NCI-H524 (cell line): ENCODE measurements around the gene TOMM34.
A peak's percentile ranks its signal among the peaks of the same experiment; 100 is the strongest.

Experiments used
- DNase-seq, 2 experiments: peaks; one replicate each; lab custom pipeline; 2025; lab: John Stamatoyannopoulos, UW

The TOMM34 gene

DNA sequence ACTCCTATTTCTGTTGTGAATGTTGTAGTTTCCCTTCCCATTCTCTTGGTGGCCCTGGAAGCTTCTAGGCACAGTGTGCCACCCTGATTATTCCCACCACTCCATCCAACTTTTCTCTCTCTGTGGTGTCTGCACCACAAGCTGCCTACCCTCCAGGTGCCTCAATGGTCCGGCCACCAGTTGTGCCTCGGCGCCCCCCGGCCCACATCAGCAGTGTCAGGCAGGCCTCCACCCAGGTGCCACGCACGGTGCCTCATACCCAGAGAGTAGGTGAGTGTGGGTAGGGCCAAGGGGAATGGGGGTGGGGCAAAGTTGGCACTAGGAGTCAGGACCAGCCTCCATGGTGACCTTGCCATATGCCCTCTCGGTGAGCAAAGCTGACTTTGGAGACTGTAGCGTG lies 27.3 kb downstream of the TOMM34 start:
- DNase-seq: no peak

- DNase-seq: no peak
Measured at GRCh38 chr20:44931911-44932310, 28.3 kb downstream of the TOMM34 start.

GRCh38 chr20:44930517-44931168 lies 29.6 kb downstream of the TOMM34 start:
- DNase-seq: no peak

DNA sequence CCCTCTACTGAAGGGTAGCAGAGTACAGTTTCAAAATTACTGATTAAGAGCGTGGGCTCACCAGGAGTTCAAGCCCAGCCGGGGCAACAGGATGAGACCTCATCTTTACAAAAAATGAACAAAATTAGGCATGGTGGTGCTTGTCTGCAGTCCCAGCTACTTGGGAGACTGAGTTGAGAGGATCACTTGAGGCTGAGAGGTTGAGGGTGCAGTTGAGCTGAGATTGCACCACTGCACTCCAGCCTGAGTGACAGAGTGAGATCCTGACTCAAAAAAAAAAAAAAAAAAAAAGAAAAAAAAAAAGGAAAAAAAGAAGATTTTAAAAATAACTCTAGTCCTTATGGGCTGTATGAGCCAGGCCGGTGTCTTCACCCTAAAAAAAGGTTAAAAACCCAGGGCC lies 31.6 kb downstream of the TOMM34 start:
- DNase-seq: no peak

- no peak for DNase-seq
Measured at GRCh38 chr20:44924541-44924940, 35.7 kb downstream of the TOMM34 start.

DNA sequence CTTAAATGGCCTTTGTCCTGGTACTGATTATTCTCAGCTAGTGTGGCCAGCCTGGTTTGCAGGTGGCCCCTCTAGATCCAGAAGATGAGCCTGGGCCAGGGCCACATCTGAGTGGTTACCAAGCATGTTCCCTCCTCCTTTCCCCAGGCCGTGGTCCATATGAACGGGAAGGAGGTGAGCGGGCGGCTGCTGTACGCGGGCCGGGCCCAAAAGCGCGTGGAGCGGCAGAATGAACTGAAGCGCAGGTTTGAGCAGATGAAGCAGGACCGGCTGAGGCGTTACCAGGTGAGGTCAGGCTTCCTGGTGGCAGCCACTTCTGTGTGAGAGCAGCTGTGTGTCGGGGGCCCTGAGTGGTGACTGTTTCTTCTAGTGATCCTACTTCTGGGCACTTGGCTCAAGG lies 38.8 kb downstream of the TOMM34 start:
- DNase-seq: no peak

- no peak for DNase-seq
Measured at GRCh38 chr20:44918761-44919160, 41.4 kb downstream of the TOMM34 start.

DNA sequence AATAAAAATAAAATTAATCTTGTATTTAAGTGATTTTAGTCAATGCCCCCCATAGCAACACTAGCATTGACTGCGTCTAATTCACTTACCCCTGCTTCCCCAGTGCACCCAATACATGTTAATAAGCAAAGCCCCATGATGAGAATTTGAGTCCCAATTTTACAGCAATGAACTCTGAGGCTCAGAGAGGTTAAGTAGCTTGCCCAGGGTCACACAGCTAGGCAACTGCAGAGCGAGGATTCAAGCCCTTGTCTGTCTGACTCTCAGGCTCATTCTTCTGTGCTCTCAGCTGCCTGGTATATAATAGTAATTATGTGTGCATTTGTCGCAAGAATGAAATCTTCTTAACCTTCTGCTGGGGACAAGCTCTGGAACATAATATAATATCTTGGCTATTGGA lies 41.9 kb downstream of the TOMM34 start:
- no peak for DNase-seq

DNA sequence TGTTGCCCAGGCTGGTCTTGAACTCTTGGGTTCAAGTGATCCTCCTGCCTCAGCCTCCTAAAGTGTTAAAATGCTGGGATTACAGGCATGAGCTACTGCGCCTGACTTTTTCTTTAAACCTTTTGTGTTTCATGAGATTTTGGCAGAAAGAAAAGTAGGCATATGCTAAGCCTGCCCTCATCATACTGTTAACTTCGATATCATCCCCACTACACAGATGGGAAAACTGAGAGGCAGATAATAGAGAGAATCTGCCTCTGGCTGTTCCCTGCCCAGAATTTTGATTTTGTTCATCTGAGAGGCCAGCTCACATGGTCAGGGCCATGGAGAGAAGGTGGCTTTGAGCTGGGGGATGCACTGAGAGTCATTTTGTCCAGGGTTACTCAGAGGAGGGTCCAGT lies 42.8 kb downstream of the TOMM34 start:
- no peak for DNase-seq

GRCh38 chr20:44916586-44916985 lies 43.6 kb downstream of the TOMM34 start:
- DNase-seq: no peak

DNA sequence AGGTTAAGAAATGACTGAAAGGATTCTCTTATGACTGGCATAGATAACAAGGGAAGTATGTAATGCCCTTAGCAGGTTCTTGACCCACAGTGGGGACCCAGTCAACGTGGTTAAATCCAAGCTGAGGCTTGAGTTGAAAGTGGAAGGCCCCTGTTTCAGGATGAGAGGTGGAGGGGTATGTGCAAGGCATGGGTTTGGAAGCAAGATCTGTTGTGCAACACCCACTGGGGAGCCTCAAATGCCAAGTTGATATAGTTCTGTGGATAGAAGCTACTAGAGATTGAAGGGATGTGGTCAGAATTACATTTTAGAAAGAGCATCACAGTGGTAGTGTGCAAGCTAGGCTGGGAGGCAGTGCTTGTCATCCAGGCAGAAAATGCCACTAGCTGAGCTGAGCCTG lies 45.3 kb downstream of the TOMM34 start:
- no peak for DNase-seq

DNA sequence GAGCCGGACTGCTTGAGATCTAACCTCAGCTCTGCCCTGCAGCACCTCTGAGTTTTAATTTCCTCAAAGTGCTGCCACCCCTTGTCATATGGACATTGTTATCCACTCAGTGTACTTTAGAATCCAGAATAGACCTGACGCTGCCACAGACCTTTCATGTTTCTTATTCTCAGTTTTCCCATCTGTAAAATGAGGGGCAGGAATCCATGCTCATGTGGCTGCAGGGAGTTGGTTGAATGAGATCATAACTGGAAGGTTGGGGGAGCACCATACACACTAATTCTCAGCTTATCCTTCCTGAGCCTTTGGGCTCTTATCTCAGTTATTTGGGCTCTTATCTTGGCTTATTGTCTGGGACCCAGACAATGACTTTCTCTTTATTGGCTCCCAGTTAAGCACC lies 48.0 kb downstream of the TOMM34 start:
- no peak for DNase-seq

GRCh38 chr20:44911264-44911921 lies 48.8 kb downstream of the TOMM34 start:
- DNase-seq: peak in 1 of 2 experiments; percentile 11

- DNase-seq: no peak
Measured at GRCh38 chr20:44910690-44911262, 49.4 kb downstream of the TOMM34 start.

DNA sequence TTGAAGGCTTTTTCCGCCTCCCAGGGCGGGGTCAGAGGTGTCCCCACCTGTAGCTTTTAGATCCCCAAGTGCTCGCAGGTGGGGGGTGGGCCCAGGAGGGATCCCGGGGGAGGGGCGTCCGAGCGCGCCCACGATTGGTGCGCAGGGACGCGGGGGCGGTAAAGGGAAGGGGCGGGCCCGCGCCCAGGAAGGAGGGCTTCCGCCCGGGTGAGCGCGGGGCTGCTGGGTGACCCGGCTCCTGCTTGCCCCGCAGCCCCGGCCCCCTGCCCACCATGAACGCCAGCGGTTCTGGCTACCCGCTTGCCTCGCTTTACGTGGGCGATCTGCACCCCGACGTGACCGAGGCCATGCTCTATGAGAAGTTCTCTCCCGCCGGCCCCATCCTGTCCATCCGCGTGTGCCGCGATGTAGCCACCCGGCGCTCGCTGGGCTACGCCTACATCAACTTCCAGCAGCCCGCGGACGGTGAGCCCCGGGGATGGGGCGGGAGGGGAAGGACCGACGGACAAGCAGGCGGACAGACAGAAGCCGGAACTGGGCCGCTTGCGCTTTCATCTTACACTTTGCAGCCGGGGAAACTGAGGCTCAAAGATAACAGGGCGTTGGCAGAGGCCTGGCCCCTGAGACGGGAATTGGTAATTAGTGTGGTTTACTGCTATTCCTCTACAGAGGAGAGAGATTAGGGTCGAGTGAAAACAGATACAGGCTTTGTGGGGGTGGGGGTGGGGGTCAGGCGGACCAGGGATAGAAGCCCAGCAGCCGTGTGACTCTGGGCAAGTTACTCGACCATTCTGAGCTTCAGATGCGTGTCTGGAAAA lies 50.1 kb downstream of the TOMM34 start, which contains the start of gene PABPC1L:
TSS of gene PABPC1L (plus strand) at position 189 of the 818 bp plus-strand sequence. CDS start at position 273, 84 bp downstream.
- DNase-seq: peak; percentile 15 to 62

GRCh38 chr20:44908987-44909871 lies 51.0 kb downstream of the TOMM34 start:
- DNase-seq: no peak

DNA sequence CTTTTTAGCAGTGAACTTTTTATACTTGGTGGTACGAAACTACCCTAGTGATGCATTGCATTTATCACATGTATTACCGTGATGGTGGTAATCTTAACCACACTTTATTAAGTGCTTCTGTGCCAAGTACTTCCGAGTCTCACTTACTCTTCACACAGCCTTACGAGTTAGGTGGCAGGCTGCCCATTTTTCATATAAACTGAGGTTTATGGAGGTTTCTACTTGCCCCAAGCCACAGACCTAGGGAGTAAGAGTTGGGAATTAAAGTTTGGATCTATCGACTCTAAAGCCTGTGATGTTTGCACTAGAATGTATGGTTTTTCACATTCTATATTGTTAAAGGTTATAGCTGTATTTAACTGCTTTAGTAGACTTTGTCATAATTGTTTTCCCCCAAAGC lies 55.8 kb downstream of the TOMM34 start:
- no peak for DNase-seq

- DNase-seq: no peak
Measured at GRCh38 chr20:44901974-44902373, 58.2 kb downstream of the TOMM34 start.

DNA sequence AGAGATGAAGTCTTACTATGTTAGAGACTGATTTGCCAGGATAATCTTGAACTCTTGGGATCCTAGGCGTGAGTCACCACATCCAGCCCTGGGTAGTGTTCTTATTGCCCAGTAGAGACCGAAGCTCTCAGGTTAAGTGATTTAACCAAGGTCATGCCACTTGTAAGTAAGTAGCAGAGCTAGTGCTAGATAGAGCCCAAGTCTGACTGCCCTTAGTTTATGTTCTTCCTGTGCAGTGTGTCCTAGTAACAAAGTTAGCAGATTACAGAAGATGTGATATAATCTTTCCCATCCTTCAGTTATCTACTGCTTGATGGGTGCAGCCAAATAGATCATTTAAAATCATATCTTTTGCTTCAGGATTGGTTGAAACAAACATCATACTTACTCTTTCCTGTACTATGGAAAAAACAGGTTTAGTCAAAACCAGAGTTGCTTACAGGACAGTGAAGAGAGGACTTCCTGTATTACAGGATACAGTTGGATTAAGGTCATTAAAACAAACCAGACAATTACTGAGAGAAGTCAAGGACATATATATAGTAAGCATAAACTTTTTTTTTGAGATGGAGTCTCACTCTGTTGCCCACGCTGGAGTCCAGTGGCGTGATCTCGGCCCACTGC lies 59.9 kb downstream of the TOMM34 start:
- no peak for DNase-seq

DNA sequence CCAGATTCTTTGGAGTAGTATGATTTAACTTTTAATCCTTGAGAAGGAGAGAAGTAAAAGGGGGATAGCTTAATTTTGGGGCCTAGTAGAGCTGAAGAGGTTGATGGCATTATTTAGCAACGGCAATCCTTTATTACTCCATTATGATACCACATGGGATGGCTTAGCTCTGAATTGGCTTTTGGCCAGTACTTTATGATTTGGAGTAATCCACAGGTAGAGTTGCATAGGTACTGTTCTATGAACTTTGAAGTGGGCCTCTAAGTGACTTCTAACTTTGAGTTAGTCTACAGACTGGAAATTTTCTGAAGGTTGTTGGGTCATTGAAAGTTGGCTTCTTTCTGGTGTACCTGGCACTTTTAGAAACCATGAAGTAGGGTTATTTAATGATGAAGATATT lies 63.1 kb downstream of the TOMM34 start:
- no peak for DNase-seq

GRCh38 chr20:44896583-44896982 lies 63.6 kb downstream of the TOMM34 start:
- no peak for DNase-seq
